Kidney (tissue), 14 donors: Measurements from ENCODE around the gene RHOU. TPM values are rescaled to one million over a fixed set of nuclear protein-coding genes. Genes with fewer than 3 reads are reported as not detected.

Experiments used
- DNase-seq, 5 donors: peaks; one replicate each; pipeline ENCODE4 v3.0.0-alpha.2; 2013 to 2020
- FAIRE-seq: peaks from 2 replicates; lab custom pipeline; 2012; peaks lifted over from hg19 to GRCh38; lab: Jason Lieb, UNC
- H3K27ac ChIP-seq, 2 donors: one replicate each; pipeline ENCODE4 v1.7.0; 2013; ENCODE audit warnings: low read depth in 2 of 2, low read length in 2 of 2, inconsistent platforms in 1 of 2
- H3K27me3 ChIP-seq: one replicate; pipeline ENCODE4 v1.7.1; 2013; ENCODE audit warnings: low read length, inconsistent platforms; ENCODE audit not compliant: control insufficient read depth, insufficient read depth
- H3K36me3 ChIP-seq, 3 donors: one replicate each; pipeline versions ENCODE4 v1.7.0 to v1.7.1; 2013; ENCODE audit warnings: low read length in 3 of 3, control low read depth in 1 of 3, inconsistent platforms in 1 of 3; ENCODE audit not compliant: insufficient read depth in 3 of 3, control insufficient read depth in 2 of 3
- H3K4me1 ChIP-seq, 3 donors: one replicate each; pipeline versions ENCODE4 v1.7.0 to v1.7.1; 2013; ENCODE audit warnings: low read length in 3 of 3, inconsistent platforms in 1 of 3, low read depth in 1 of 3; ENCODE audit not compliant: control insufficient read depth in 2 of 3, insufficient read depth in 2 of 3
- H3K4me3 ChIP-seq, 3 donors: one replicate each; pipeline versions ENCODE4 v1.7.0 to v1.8.1; 2013; ENCODE audit warnings: low read length in 3 of 3, control low read depth in 1 of 3, inconsistent platforms in 1 of 3
- H3K9ac ChIP-seq, 3 donors: one replicate each; pipeline versions ENCODE4 v1.7.0 to v1.7.1; 2013; ENCODE audit warnings: low read length in 3 of 3, control low read depth in 1 of 3, inconsistent platforms in 1 of 3
- H3K9me3 ChIP-seq, 3 donors: one replicate each; pipeline versions ENCODE4 v1.7.0 to v1.7.1; 2013; ENCODE audit warnings: low read length in 3 of 3, control low read depth in 1 of 3, inconsistent platforms in 1 of 3; ENCODE audit not compliant: control insufficient read depth in 2 of 3, insufficient read depth in 1 of 3
- intact Hi-C: fragments of 100-400 bp; cut with DNase I; formaldehyde crosslinking; loops from one replicate; pipeline ENCODE4 v1.11.1; 2022
- polyA plus RNA-seq: library from polyadenylated mRNA; stranded (reverse); fragments of 350-450 nt; fragmentation: Illumina TruSeq; extraction: RNeasy Lipid Tissue Mini Kit (QIAGEN cat#74804); gene quantifications from one replicate; pipeline ENCODE4 v1.2.3, GENCODE V29; 2014; ENCODE audit warnings: low read depth, low replicate concordance; ENCODE audit not compliant: insufficient read depth
- total RNA-seq: library from RNA; stranded (reverse); fragmentation: NEBNext Ultra II Directional; extraction: Animal tissue kit (Norgen Biotek cat#: 25700); gene quantifications from one replicate; pipeline ENCODE4 v1.2.1, GENCODE V29; 2021
- TF ChIP-seq, protein P1 (sequence below): IDR thresholded peaks from 3 replicates; pipeline ENCODE4 v1.5.1; 2012; ENCODE audit warnings: mild to moderate bottlenecking, moderate library complexity, borderline replicate concordance; ENCODE audit not compliant: insufficient read depth; ENCODE audit errors: extremely low read depth
- donor health status: control.
- donor health status: control.
- donor health status: control.
- donor health status: control.
- donor health status: control.
- donor health status: DM: yes; HTN: yes; CAD: no.
- donor health status: Normal renal cell carcinoma (clear cell type).

Gene RHOU
- total and polyA plus RNA-seq, 2 donors from 2014 or later: 4.7 to 22.1 TPM

DNA sequence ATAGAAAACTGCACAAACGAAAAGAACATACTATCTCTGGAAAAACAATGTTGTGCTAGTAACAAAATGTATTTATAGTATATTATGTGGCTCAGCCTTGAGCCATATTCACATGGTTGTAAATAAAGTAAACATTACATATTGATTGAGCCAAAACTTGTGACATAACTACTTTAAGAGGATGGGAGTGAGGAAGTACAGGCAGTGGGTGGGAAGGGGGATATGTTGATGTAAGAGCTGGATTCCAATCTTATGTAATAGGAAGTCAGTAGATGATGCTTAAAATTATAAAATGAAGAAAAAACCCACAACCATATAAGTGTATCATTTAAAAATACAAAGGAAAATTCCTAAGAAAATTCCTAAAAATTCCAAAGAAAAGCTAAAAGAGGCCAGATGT lies 42.7 kb downstream of the RHOU start:
- no peak for FAIRE-seq
- Histone ChIP-seq H3K9ac (no peak overlapping the region), H3K36me3 (no peaks in the 10 kb centered on the region), H3K9me3 (no peaks in the 10 kb centered on the region), H3K27ac (no peak overlapping the region), H3K27me3 (no peaks in the 10 kb centered on the region), H3K4me1 (peaks cover 0 to 4% (median 0%) of the 10 kb centered on the region in 3 donors), H3K4me3 (no peak overlapping the region)
- intact Hi-C loops: no loop called here
- TF ChIP-seq, protein P1, sequence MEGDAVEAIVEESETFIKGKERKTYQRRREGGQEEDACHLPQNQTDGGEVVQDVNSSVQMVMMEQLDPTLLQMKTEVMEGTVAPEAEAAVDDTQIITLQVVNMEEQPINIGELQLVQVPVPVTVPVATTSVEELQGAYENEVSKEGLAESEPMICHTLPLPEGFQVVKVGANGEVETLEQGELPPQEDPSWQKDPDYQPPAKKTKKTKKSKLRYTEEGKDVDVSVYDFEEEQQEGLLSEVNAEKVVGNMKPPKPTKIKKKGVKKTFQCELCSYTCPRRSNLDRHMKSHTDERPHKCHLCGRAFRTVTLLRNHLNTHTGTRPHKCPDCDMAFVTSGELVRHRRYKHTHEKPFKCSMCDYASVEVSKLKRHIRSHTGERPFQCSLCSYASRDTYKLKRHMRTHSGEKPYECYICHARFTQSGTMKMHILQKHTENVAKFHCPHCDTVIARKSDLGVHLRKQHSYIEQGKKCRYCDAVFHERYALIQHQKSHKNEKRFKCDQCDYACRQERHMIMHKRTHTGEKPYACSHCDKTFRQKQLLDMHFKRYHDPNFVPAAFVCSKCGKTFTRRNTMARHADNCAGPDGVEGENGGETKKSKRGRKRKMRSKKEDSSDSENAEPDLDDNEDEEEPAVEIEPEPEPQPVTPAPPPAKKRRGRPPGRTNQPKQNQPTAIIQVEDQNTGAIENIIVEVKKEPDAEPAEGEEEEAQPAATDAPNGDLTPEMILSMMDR: no peak
- DNase-seq: no peak

DNA sequence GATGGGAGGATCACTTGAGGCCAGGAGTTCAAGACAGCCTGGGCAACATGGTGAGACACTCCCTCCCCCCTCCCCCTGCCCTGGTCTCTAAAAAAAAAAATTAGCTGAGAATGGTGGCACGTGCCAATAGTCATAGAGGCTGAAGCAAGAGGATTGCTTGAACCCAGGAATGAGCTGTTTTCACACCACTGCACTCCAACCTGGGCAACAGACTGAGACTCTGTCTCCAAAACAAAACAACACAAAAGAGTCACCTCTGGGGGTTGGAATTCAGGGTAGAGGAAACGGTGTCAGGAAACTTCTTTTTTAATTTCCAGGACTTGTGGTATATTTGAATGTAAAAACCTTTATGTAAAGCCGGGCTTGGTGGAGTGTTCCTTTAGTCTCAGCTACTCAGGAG lies 43.2 kb downstream of the RHOU start:
- H3K9ac ChIP-seq: no peak overlapping the region
- DNase-seq (no peak), FAIRE-seq (no peak)
- TF ChIP-seq, protein P1: no peak
- H3K4me3 ChIP-seq: no peak overlapping the region
- no peaks in the 10 kb centered on the region for H3K27me3 ChIP-seq
- no peak overlapping the region for H3K27ac ChIP-seq
- no peaks in the 10 kb centered on the region for H3K9me3 ChIP-seq
- H3K4me1 ChIP-seq: peaks cover 0 to 5% (median 0%) of the 10 kb centered on the region in 3 donors
- no peaks in the 10 kb centered on the region for H3K36me3 ChIP-seq
- intact Hi-C loops: no loop called here

GRCh38 chr1:228778961-228779360 lies 43.7 kb downstream of the RHOU start:
- TF ChIP-seq, protein P1: no peak
- Histone ChIP-seq H3K9me3 (no peaks in the 10 kb centered on the region), H3K9ac (no peak overlapping the region), H3K36me3 (no peaks in the 10 kb centered on the region), H3K4me1 (peaks cover 0 to 6% (median 0%) of the 10 kb centered on the region in 3 donors), H3K4me3 (no peak overlapping the region), H3K27ac (no peak overlapping the region), H3K27me3 (no peaks in the 10 kb centered on the region)
- FAIRE-seq: no peak
- intact Hi-C loops: no loop called here
- DNase-seq: no peak

DNA sequence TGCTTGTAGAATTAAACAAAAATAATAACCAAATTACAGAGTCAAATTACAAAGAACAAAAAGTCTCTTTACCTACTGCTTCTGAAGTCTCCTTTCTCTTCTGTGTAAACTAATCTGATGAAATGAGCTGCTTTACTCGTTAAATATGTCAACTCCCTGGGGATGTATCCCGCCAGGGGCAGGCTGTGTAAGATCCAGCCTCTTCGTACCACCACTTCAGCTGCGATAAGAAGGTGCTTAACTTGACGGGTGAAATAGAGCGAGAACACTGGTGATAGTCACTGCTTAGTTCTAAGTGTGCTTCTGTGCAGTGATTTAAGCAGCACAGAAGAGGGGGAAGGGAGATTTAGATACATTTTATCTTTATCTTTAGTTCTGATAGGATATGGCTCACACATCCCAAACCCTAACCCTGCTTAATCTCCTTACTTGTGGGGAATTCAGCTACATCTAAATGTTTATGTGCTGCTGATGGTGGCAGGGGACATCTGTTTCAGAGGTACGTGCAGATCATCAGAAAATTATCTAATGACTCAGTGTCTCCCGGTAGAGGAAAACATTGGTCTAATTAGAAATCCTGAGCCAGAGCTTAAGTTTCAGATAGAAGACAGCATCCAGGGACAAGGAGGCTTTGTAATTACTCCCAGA lies 46.0 kb downstream of the RHOU start:
- TF ChIP-seq, protein P1: no peak
- Histone ChIP-seq H3K4me1 (peaks cover 0 to 6% (median 0%) of the 10 kb centered on the region in 3 donors), H3K9ac (no peak overlapping the region), H3K27me3 (no peaks in the 10 kb centered on the region), H3K4me3 (no peak overlapping the region), H3K36me3 (no peaks in the 10 kb centered on the region), H3K9me3 (no peaks in the 10 kb centered on the region), H3K27ac (no peak overlapping the region)
- DNase-seq (peak in 3 of 5 donors; percentile 42 to 70 (median 65)), FAIRE-seq (no peak)
- intact Hi-C loops: no loop called here
